MCF 10A (cell line): ENCODE measurements around the gene HHIPL1. TPM values are rescaled to one million over a fixed set of nuclear protein-coding genes. Genes with fewer than 3 reads are reported as not detected.

Experiments
- BruUV-seq: library from RNA; stranded (reverse); fragments of 400-500 nt; replicated peaks from 2 replicates; lab custom pipeline; 2021; lab: Mats Ljungman, UMichigan
- CTCF ChIA-PET: fragments of 300-600 bp; sonication (Branson Sonifier 250); formaldehyde crosslinking; extraction: SDS; loops from one replicate; lab custom pipeline; 2021; ENCODE audit warnings: antibody characterized with exemption, inconsistent platforms; lab: Yijun Ruan, JAX
- POLR2A ChIA-PET: fragments of 300-600, 350-650 bp; sonication (Branson Sonifier 250); formaldehyde crosslinking; extraction: SDS; loops from one replicate; lab custom pipeline; 2020; ENCODE audit warnings: antibody characterized with exemption, inconsistent platforms; lab: Yijun Ruan, JAX
- DNase-seq: peaks from one replicate; pipeline ENCODE4 v3.0.0-alpha.2; 2018; ENCODE audit not compliant: unreplicated experiment
- H3K27ac Mint-ChIP-seq: one replicate; pipeline ENCODE4 v1.8.0; 2022; ENCODE audit warnings: mild to moderate bottlenecking, low read depth, mixed read lengths; ENCODE audit not compliant: unreplicated experiment
- H3K27me3 Mint-ChIP-seq: one replicate; pipeline ENCODE4 v1.8.0; 2022; ENCODE audit warnings: mixed read lengths; ENCODE audit not compliant: insufficient read depth, unreplicated experiment
- H3K36me3 Mint-ChIP-seq: one replicate; pipeline ENCODE4 v1.8.0; 2022; ENCODE audit warnings: mild to moderate bottlenecking, moderate library complexity, mixed read lengths; ENCODE audit not compliant: insufficient read depth, unreplicated experiment
- H3K4me1 Mint-ChIP-seq: one replicate; pipeline ENCODE4 v1.8.0; 2022; ENCODE audit warnings: mixed read lengths; ENCODE audit not compliant: insufficient read depth, unreplicated experiment
- H3K4me3 Mint-ChIP-seq: one replicate; pipeline ENCODE4 v1.8.0; 2022; ENCODE audit warnings: mild to moderate bottlenecking, moderate library complexity, mixed read lengths; ENCODE audit not compliant: unreplicated experiment
- H3K9me3 Mint-ChIP-seq: one replicate; pipeline ENCODE4 v1.8.0; 2022; ENCODE audit warnings: mixed read lengths; ENCODE audit not compliant: unreplicated experiment
- CTCF ChIP-seq: fragments of 200-600 bp; IDR thresholded peaks from one replicate; pipeline ENCODE4 v1.8.0; 2022; ENCODE audit warnings: antibody characterized with exemption, mild to moderate bottlenecking; ENCODE audit not compliant: unreplicated experiment
- intact Hi-C: fragments of 100-400 bp; cut with micrococcal nuclease; formaldehyde crosslinking; loops from 2 replicates; pipeline ENCODE4 v1.14.1; 2022
- total RNA-seq: library from RNA; stranded (reverse); gene quantifications from 2 replicates; pipeline ENCODE4 v1.2.3, GENCODE V29; 2022

HHIPL1 gene
- total RNA-seq, 1 experiment from 2014 or later = not detected

- no peaks in the 10 kb centered on the region for H3K36me3 Mint-ChIP-seq
- H3K4me1 Mint-ChIP-seq = peaks cover 6% of the 10 kb centered on the region
- no peak for DNase-seq
- POLR2A ChIA-PET = interaction anchor here (0.7 to 1.3 kb wide), 10 partner anchors 23 to 204 kb away, joined by 3 to 4 read pairs (median 3); partner anchors contain the start of genes CCDC85C, CCNK and SETD3
- intact Hi-C loops = loop anchor here (1.0 to 5.0 kb wide), 2 partner anchors 74 to 108 kb away; partner anchors contain the start of gene EML1
- H3K27ac Mint-ChIP-seq = no peak overlapping the region
- peaks cover 35% of the 10 kb centered on the region for H3K27me3 Mint-ChIP-seq
- CTCF ChIA-PET = interaction anchor here (0.5 to 1.7 kb wide), 8 partner anchors 57 to 529 kb away, joined by 3 to 7 read pairs (median 3); no protein-coding TSS in a partner anchor
- no peaks in the 10 kb centered on the region for H3K9me3 Mint-ChIP-seq
- no peak for TF ChIP-seq CTCF
- no TSS peak for BruUV-seq
- peak overlapping the region; percentile 78 for H3K4me3 Mint-ChIP-seq
Observed at GRCh38 chr14:99684410-99684934, 39.5 kb downstream of the HHIPL1 start.

GRCh38 chr14:99685151-99685591 is 40.2 kb downstream of the HHIPL1 start:
- Mint-ChIP-seq H3K36me3 (no peaks in the 10 kb centered on the region), H3K27me3 (peaks cover 42% of the 10 kb centered on the region), H3K27ac (no peak overlapping the region), H3K4me3 (peak overlapping the region; percentile 78), H3K9me3 (no peaks in the 10 kb centered on the region), H3K4me1 (peaks cover 6% of the 10 kb centered on the region)
- DNase-seq = no peak
- intact Hi-C loops = no loop called here
- ChIA-PET CTCF (interaction anchor here (1.7 kb wide), 1 partner anchor 199 kb away, joined by 4 read pairs; no protein-coding TSS in a partner anchor), POLR2A (no interaction called here)
- TF ChIP-seq CTCF = no peak
- BruUV-seq = no TSS peak

- Mint-ChIP-seq H3K4me1 (peaks cover 6% of the 10 kb centered on the region), H3K4me3 (peak overlapping the region; percentile 78), H3K27ac (no peak overlapping the region), H3K9me3 (no peaks in the 10 kb centered on the region), H3K36me3 (no peaks in the 10 kb centered on the region), H3K27me3 (peaks cover 46% of the 10 kb centered on the region)
- intact Hi-C loops = no loop called here
- BruUV-seq = no TSS peak
- POLR2A ChIA-PET = no interaction called here
- CTCF ChIA-PET = interaction anchor here (1.7 kb wide), 1 partner anchor 199 kb away, joined by 4 read pairs; no protein-coding TSS in a partner anchor
- TF ChIP-seq CTCF = no peak
- DNase-seq = no peak
Observed at GRCh38 chr14:99685596-99685995, 40.7 kb downstream of the HHIPL1 start.

- TF ChIP-seq CTCF = no peak
- no peak overlapping the region for H3K4me3 Mint-ChIP-seq
- intact Hi-C loops = no loop called here
- no peak overlapping the region for H3K27ac Mint-ChIP-seq
- H3K4me1 Mint-ChIP-seq = peaks cover 6% of the 10 kb centered on the region
- H3K27me3 Mint-ChIP-seq = peaks cover 50% of the 10 kb centered on the region
- CTCF ChIA-PET = interaction anchor here (0.9 to 3.1 kb wide), 2 partner anchors 13 to 31 kb away, joined by 3 to 7 read pairs; no protein-coding TSS in a partner anchor
- BruUV-seq = no TSS peak
- H3K36me3 Mint-ChIP-seq = no peaks in the 10 kb centered on the region
- H3K9me3 Mint-ChIP-seq = no peaks in the 10 kb centered on the region
- no peak for DNase-seq
- POLR2A ChIA-PET = no interaction called here
Observed at GRCh38 chr14:99686557-99687283, 41.8 kb downstream of the HHIPL1 start.
